Fibroblast of lung (primary cell): Measurements from ENCODE around the gene PLXNA1. TPM values are rescaled to one million over a fixed set of nuclear protein-coding genes. Genes with fewer than 3 reads are reported as not detected.

Source experiments
- DNase-seq, 2 donors: peaks; one replicate each; pipeline versions ENCODE4 v3.0.0 to v3.0.0-alpha.2; 2010; ENCODE audit warnings: low read depth in 2 of 2
- H2AFZ ChIP-seq: 2 replicates; pipeline ENCODE4 v1.5.1; 2012; ENCODE audit warnings: low read length, control low read depth, inconsistent platforms
- H3K27ac ChIP-seq: 2 replicates; pipeline ENCODE4 v1.5.1; 2011; ENCODE audit warnings: low read length, control low read depth; ENCODE audit not compliant: insufficient read depth
- H3K27me3 ChIP-seq: 2 replicates; pipeline ENCODE4 v1.5.1; 2011; ENCODE audit warnings: mild to moderate bottlenecking, low read length; ENCODE audit not compliant: control insufficient read depth, insufficient read depth
- H3K36me3 ChIP-seq: 2 replicates; pipeline ENCODE4 v1.5.1; 2011; ENCODE audit warnings: low read length; ENCODE audit not compliant: control insufficient read depth, insufficient read depth
- H3K4me1 ChIP-seq: 2 replicates; pipeline ENCODE4 v1.5.1; 2011; ENCODE audit warnings: low read length; ENCODE audit not compliant: control insufficient read depth, insufficient read depth; ENCODE audit errors: extremely low read depth
- H3K4me2 ChIP-seq: 2 replicates; pipeline ENCODE4 v1.5.1; 2011; ENCODE audit warnings: low read length, control low read depth; ENCODE audit not compliant: insufficient read depth; ENCODE audit errors: extremely low read depth
- H3K4me3 ChIP-seq, 4 experiments: fragments of 200-600 bp in 1 of 4; sonication (generic) in 1 of 4; replicated peaks in 1 of 4; 2 replicates each; pipeline ENCODE4 v1.5.1; 2011 to 2016; ENCODE audit warnings: low read length in 4 of 4, low read depth in 3 of 4, mild to moderate bottlenecking in 3 of 4, control low read depth in 2 of 4, inconsistent platforms in 1 of 4, mixed read lengths in 1 of 4; ENCODE audit not compliant: insufficient read depth in 1 of 4; ENCODE audit errors: control extremely low read depth in 1 of 4
- H3K79me2 ChIP-seq: 2 replicates; pipeline ENCODE4 v1.5.1; 2012; ENCODE audit warnings: mild to moderate bottlenecking, low read length, inconsistent platforms; ENCODE audit not compliant: control insufficient read depth, insufficient read depth
- H3K9ac ChIP-seq: 2 replicates; pipeline ENCODE4 v1.5.1; 2011; ENCODE audit warnings: mild to moderate bottlenecking, low read length, control low read depth; ENCODE audit not compliant: insufficient read depth
- H3K9me3 ChIP-seq: 2 replicates; pipeline ENCODE4 v1.5.1; 2012; ENCODE audit warnings: low read depth, low read length; ENCODE audit not compliant: control insufficient read depth, insufficient read depth
- H4K20me1 ChIP-seq: 2 replicates; pipeline ENCODE4 v1.5.1; 2011; ENCODE audit warnings: low read length; ENCODE audit not compliant: control insufficient read depth, insufficient read depth; ENCODE audit errors: extremely low read depth
- CTCF ChIP-seq, 2 donors: IDR thresholded peaks in 1 of 2; conservative IDR thresholded peaks in 1 of 2; 1 replicate in 1 of 2; 2 replicates in 1 of 2; pipeline ENCODE4 v1.5.1; 2011 to 2012; ENCODE audit warnings: low read length in 2 of 2, control low read depth in 1 of 2, inconsistent platforms in 1 of 2, low read depth in 1 of 2, mild to moderate bottlenecking in 1 of 2
- EZH2 ChIP-seq: IDR thresholded peaks from 2 replicates; pipeline ENCODE4 v1.5.1; 2012; ENCODE audit warnings: low read length, control low read depth, mild to moderate bottlenecking; ENCODE audit errors: missing control alignments
- polyA plus RNA-seq, 2 donors: library from polyadenylated mRNA; depleted of rRNA in 1 of 2; stranded (reverse) in 1 of 2; unstranded in 1 of 2; fragments of >200 nt; gene quantifications; 2 replicates each; pipeline ENCODE4 v1.2.1, GENCODE V29; 2011 to 2012; ENCODE audit warnings: missing spikeins in 1 of 2
- total RNA-seq: library from RNA; depleted of rRNA; stranded (reverse); fragments of >200 nt; gene quantifications from 2 replicates; pipeline ENCODE4 v1.2.1, GENCODE V29; 2014

Gene PLXNA1
- total and polyA plus RNA-seq, 2 donors (not counting 1 experiment from before 2014, with no cell fraction given), result 21.1 to 48.6 TPM

GRCh38 chr3:127005864-127006500 lies 23.1 kb downstream of the PLXNA1 start:
- Histone ChIP-seq H3K4me2 (no peak overlapping the region), H3K79me2 (peaks cover 17% of the 10 kb centered on the region)
- DNase-seq, result peak in 1 of 2 donors; percentile 67

GRCh38 chr3:127006781-127007436 lies 24.0 kb downstream of the PLXNA1 start:
- peaks cover 10% of the 10 kb centered on the region for H3K79me2 ChIP-seq
- H3K4me3 ChIP-seq, result no peak overlapping the region
- H3K27me3 ChIP-seq, result no peaks in the 10 kb centered on the region
- peaks cover 14% of the 10 kb centered on the region for H3K36me3 ChIP-seq
- no peak overlapping the region for H3K27ac ChIP-seq
- no peak overlapping the region for H3K9ac ChIP-seq
- no peaks in the 10 kb centered on the region for H4K20me1 ChIP-seq
- peak in 1 of 2 donors; percentile 11 for DNase-seq
- TF ChIP-seq EZH2, result no peak
- TF ChIP-seq CTCF (conservative IDR thresholded peaks at IDR 0.05 in 1 of 2, IDR thresholded peaks at IDR 0.05 in 1 of 2; ENCODE audit: low read depth in 1 of 2, low read length in 2 of 2), result no peak
- H3K9me3 ChIP-seq, result no peaks in the 10 kb centered on the region
- H2AFZ ChIP-seq, result no peak overlapping the region
- H3K4me1 ChIP-seq, result peaks cover 11% of the 10 kb centered on the region
- H3K4me2 ChIP-seq, result no peak overlapping the region

More at GRCh38 chr3:127005864-127006500, 23.1 kb downstream of the PLXNA1 start:
- Histone ChIP-seq H3K9me3 (no peaks in the 10 kb centered on the region), H3K27me3 (no peaks in the 10 kb centered on the region), H3K9ac (no peak overlapping the region), H3K36me3 (peaks cover 13% of the 10 kb centered on the region), H3K4me1 (peaks cover 19% of the 10 kb centered on the region), H2AFZ (no peak overlapping the region), H3K4me3 (no peak overlapping the region), H4K20me1 (no peaks in the 10 kb centered on the region), H3K27ac (no peak overlapping the region)
- TF ChIP-seq CTCF (conservative IDR thresholded peaks at IDR 0.05 in 1 of 2, IDR thresholded peaks at IDR 0.05 in 1 of 2; ENCODE audit: low read depth in 1 of 2, low read length in 2 of 2) (no peak), EZH2 (no peak)

- Histone ChIP-seq H3K27ac (no peak overlapping the region), H3K9ac (no peak overlapping the region), H3K79me2 (peaks cover 9% of the 10 kb centered on the region), H3K27me3 (no peaks in the 10 kb centered on the region), H3K4me3 (no peak overlapping the region), H3K4me2 (no peak overlapping the region), H3K4me1 (peaks cover under 1% of the 10 kb centered on the region), H3K9me3 (no peaks in the 10 kb centered on the region), H3K36me3 (peaks cover 24% of the 10 kb centered on the region), H2AFZ (no peak overlapping the region), H4K20me1 (no peaks in the 10 kb centered on the region)
- TF ChIP-seq EZH2, result no peak
- no peak for TF ChIP-seq CTCF (conservative IDR thresholded peaks at IDR 0.05 in 1 of 2, IDR thresholded peaks at IDR 0.05 in 1 of 2; ENCODE audit: low read depth in 1 of 2, low read length in 2 of 2)
- no peak for DNase-seq
These were observed 25.3 kb downstream of the PLXNA1 start for GRCh38 chr3:127008236-127008635.
